Mesendoderm (in vitro differentiated cells): ENCODE results near the gene LCP1.

ENCODE experiments used
- DNase-seq: peaks from one replicate; pipeline ENCODE4 v3.0.0; 2013
- H2AK5ac ChIP-seq: 2 replicates; pipeline ENCODE4 v1.6.1; 2013; ENCODE audit warnings: low read length, inconsistent platforms
- H2BK120ac ChIP-seq: 2 replicates; pipeline ENCODE4 v1.6.1; 2013; ENCODE audit warnings: low read depth, mild to moderate bottlenecking, low read length, moderate library complexity, mixed read lengths
- H2BK15ac ChIP-seq: replicated peaks from 2 replicates; pipeline ENCODE4 v1.6.1; 2013; ENCODE audit warnings: low read depth, mild to moderate bottlenecking, moderate library complexity
- H2BK5ac ChIP-seq: 2 replicates; pipeline ENCODE4 v1.6.1; 2013; ENCODE audit warnings: low read length, inconsistent platforms
- H3K18ac ChIP-seq: 2 replicates; pipeline ENCODE4 v1.6.1; 2013; ENCODE audit warnings: mild to moderate bottlenecking, low read length, mixed read lengths
- H3K23ac ChIP-seq: one replicate; pipeline ENCODE4 v1.6.1; 2013; ENCODE audit warnings: low read length
- H3K27ac ChIP-seq: 2 replicates; pipeline ENCODE4 v1.5.1; 2013; ENCODE audit warnings: low read depth, mild to moderate bottlenecking, inconsistent platforms, low read length, moderate library complexity
- H3K27me3 ChIP-seq: 2 replicates; pipeline ENCODE4 v1.6.1; 2013; ENCODE audit warnings: low read length, control low read depth, mild to moderate bottlenecking, inconsistent platforms; ENCODE audit not compliant: insufficient read depth, poor library complexity
- H3K36me3 ChIP-seq: 2 replicates; pipeline ENCODE4 v1.6.1; 2013; ENCODE audit warnings: low read length, inconsistent platforms; ENCODE audit not compliant: control insufficient read depth, insufficient read depth
- H3K4ac ChIP-seq: one replicate; pipeline ENCODE4 v1.6.1; 2013; ENCODE audit warnings: low read depth, mild to moderate bottlenecking, low read length, moderate library complexity
- H3K4me1 ChIP-seq: 2 replicates; pipeline ENCODE4 v1.6.1; 2013; ENCODE audit warnings: low read depth, low read length, inconsistent platforms; ENCODE audit not compliant: control insufficient read depth
- H3K4me2 ChIP-seq: 2 replicates; pipeline ENCODE4 v1.6.1; 2013; ENCODE audit warnings: low read length
- H3K4me3 ChIP-seq: 2 replicates; pipeline ENCODE4 v1.5.1; 2013; ENCODE audit warnings: mild to moderate bottlenecking, low read length
- H3K56ac ChIP-seq: one replicate; pipeline ENCODE4 v1.6.1; 2013; ENCODE audit warnings: low read length
- H3K79me1 ChIP-seq: 2 replicates; pipeline ENCODE4 v1.6.1; 2013; ENCODE audit warnings: low read length, inconsistent platforms
- H3K79me2 ChIP-seq: 2 replicates; pipeline ENCODE4 v1.6.1; 2013; ENCODE audit warnings: mild to moderate bottlenecking, low read length; ENCODE audit not compliant: control insufficient read depth, insufficient read depth
- H3K9ac ChIP-seq: 2 replicates; pipeline ENCODE4 v1.6.1; 2013; ENCODE audit warnings: low read length, inconsistent platforms
- H4K5ac ChIP-seq: one replicate; pipeline ENCODE4 v1.6.1; 2013; ENCODE audit warnings: low read length
- H4K8ac ChIP-seq: one replicate; pipeline ENCODE4 v1.6.1; 2013; ENCODE audit warnings: low read depth, mild to moderate bottlenecking, control low read depth, low read length, moderate library complexity
- WGBS: extraction: QIAGEN DNeasy Blood & Tissue Kit; methylation state at CpG from one replicate; pipeline ENCODE4 v1.1.7; 2013; ENCODE audit warnings: low lambda C conversion rate, missing lambda C conversion rate; ENCODE audit not compliant: insufficient coverage; ENCODE audit errors: extremely low coverage; 5-methylcytosine and 5-hydroxymethylcytosine counted together

The LCP1 gene

GRCh38 chr13:46137627-46138317, 44.2 kb downstream of the LCP1 start:
- DNase-seq = no peak
- Histone ChIP-seq H3K9ac (no peak overlapping the region), H2BK120ac (no peak overlapping the region), H3K18ac (no peak overlapping the region), H3K4ac (no peak overlapping the region), H3K27ac (no peak overlapping the region), H3K79me2 (no peaks in the 10 kb centered on the region), H2AK5ac (no peak overlapping the region), H4K5ac (no peak overlapping the region), H3K4me1 (peaks cover 4% of the 10 kb centered on the region), H3K4me3 (no peak overlapping the region), H3K56ac (no peak overlapping the region), H3K27me3 (no peaks in the 10 kb centered on the region), H3K79me1 (no peaks in the 10 kb centered on the region), H3K36me3 (no peaks in the 10 kb centered on the region), H3K4me2 (no peak overlapping the region), H2BK15ac (no peak overlapping the region), H4K8ac (no peak overlapping the region), H3K23ac (no peak overlapping the region), H2BK5ac (no peak overlapping the region)
- no CpG with 5 or more reads among the region's 2 CpGs for WGBS

- H3K36me3 ChIP-seq = no peaks in the 10 kb centered on the region
- H3K18ac ChIP-seq = no peak overlapping the region
- no peak overlapping the region for H4K5ac ChIP-seq
- peaks cover 4% of the 10 kb centered on the region for H3K4me1 ChIP-seq
- no peak overlapping the region for H3K23ac ChIP-seq
- H3K79me2 ChIP-seq = no peaks in the 10 kb centered on the region
- H3K27ac ChIP-seq = no peak overlapping the region
- DNase-seq = no peak
- H2BK15ac ChIP-seq = no peak overlapping the region
- WGBS = no CpG with 5 or more reads among the region's 4 CpGs
- H2BK120ac ChIP-seq = no peak overlapping the region
- H2BK5ac ChIP-seq = no peak overlapping the region
- H3K56ac ChIP-seq = no peak overlapping the region
- H4K8ac ChIP-seq = no peak overlapping the region
- H3K79me1 ChIP-seq = no peaks in the 10 kb centered on the region
- no peak overlapping the region for H3K9ac ChIP-seq
- no peaks in the 10 kb centered on the region for H3K27me3 ChIP-seq
- no peak overlapping the region for H2AK5ac ChIP-seq
- H3K4ac ChIP-seq = no peak overlapping the region
- H3K4me3 ChIP-seq = no peak overlapping the region
- H3K4me2 ChIP-seq = no peak overlapping the region
Measured at GRCh38 chr13:46136688-46137087, 45.3 kb downstream of the LCP1 start.

DNA sequence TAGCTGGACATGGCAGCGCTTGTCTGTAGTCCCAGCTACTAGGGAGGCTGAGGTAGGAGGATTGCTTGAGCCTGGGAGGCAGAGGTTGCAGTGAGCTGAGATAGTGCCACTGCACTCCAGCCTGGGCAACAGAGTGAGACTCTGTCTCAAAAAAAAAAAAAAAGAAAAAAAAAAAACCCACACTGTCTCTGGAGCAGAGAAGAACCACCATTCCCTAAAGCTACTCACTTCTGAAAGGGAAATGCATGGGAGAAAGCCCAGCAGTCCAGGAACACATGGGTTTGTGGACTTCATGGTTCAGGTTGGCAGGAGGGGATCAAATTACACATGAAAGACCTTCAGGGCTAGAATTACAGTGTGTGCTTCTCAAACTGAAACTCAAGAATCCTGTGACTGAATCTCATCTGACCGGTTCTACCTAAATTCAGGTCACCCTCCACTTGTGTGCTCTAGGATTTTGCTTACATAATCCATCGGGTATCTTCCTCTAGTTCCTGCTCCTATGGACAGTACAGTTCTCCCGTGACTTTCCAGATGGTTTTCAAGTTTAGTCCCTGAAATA, 46.9 kb downstream of the LCP1 start:
- no peak overlapping the region for H3K4ac ChIP-seq
- no peak overlapping the region for H3K4me2 ChIP-seq
- H3K4me1 ChIP-seq = peaks cover 4% of the 10 kb centered on the region
- H2BK5ac ChIP-seq = no peak overlapping the region
- no peak overlapping the region for H3K9ac ChIP-seq
- no peak overlapping the region for H3K18ac ChIP-seq
- peak; percentile 77 for DNase-seq
- no peaks in the 10 kb centered on the region for H3K27me3 ChIP-seq
- WGBS = no CpG with 5 or more reads among the region's 4 CpGs
- no peak overlapping the region for H4K5ac ChIP-seq
- H3K36me3 ChIP-seq = no peaks in the 10 kb centered on the region
- peak overlapping the region; percentile 3 for H3K56ac ChIP-seq
- H3K79me2 ChIP-seq = no peaks in the 10 kb centered on the region
- H3K79me1 ChIP-seq = no peaks in the 10 kb centered on the region
- no peak overlapping the region for H2AK5ac ChIP-seq
- no peak overlapping the region for H2BK120ac ChIP-seq
- no peak overlapping the region for H3K23ac ChIP-seq
- no peak overlapping the region for H4K8ac ChIP-seq
- no peak overlapping the region for H2BK15ac ChIP-seq
- no peak overlapping the region for H3K27ac ChIP-seq
- no peak overlapping the region for H3K4me3 ChIP-seq

DNA sequence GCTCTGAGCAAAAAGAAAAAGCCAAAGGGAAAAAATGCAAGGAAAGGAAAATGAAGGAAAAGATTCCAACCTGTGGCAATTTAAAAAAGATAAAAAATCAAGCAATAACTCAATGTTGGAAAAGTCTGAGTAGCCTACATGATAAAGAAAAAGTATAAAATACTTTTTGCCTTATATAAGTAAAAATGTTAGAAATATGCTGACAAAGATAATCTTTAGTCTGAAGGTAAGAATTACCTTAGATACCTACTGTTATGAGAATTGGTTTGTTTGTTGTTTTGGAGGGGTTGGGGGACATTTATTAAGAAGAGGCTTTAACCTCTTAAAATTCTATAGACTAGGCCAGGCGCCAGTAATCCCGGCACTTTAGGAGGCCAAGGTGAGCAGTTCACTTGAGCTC, 47.5 kb downstream of the LCP1 start:
- H4K5ac ChIP-seq = no peak overlapping the region
- H3K4me1 ChIP-seq = peaks cover 4% of the 10 kb centered on the region
- H3K4me3 ChIP-seq = no peak overlapping the region
- no CpG with 5 or more reads among the region's 2 CpGs for WGBS
- no peak overlapping the region for H3K23ac ChIP-seq
- no peak overlapping the region for H2BK15ac ChIP-seq
- DNase-seq = no peak
- H4K8ac ChIP-seq = no peak overlapping the region
- no peak overlapping the region for H3K27ac ChIP-seq
- no peaks in the 10 kb centered on the region for H3K27me3 ChIP-seq
- no peak overlapping the region for H3K18ac ChIP-seq
- H3K56ac ChIP-seq = no peak overlapping the region
- H3K4me2 ChIP-seq = no peak overlapping the region
- no peak overlapping the region for H2BK120ac ChIP-seq
- no peak overlapping the region for H3K4ac ChIP-seq
- H2AK5ac ChIP-seq = no peak overlapping the region
- no peak overlapping the region for H2BK5ac ChIP-seq
- H3K9ac ChIP-seq = no peak overlapping the region
- H3K79me2 ChIP-seq = no peaks in the 10 kb centered on the region
- H3K36me3 ChIP-seq = no peaks in the 10 kb centered on the region
- no peaks in the 10 kb centered on the region for H3K79me1 ChIP-seq

DNA sequence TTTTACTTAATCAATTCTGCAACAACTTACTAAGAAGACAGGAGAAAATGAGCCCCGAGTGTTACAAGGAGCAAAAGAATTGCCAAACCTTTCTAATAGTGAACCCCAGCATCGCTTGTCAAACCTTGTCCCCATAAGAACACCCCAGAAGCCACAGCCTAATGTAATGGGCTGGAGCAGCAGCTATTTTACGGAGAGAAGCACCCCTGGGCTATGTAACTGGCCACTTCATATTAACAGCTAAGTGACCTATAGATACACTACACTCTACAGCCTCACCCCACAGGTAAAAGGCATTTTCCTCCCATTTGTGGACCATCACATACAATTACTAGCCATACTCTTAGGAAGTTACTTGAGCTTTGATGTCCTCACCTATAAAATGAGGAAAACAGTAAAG, 49.9 kb downstream of the LCP1 start:
- no peak overlapping the region for H3K4me2 ChIP-seq
- no peak overlapping the region for H4K8ac ChIP-seq
- no peak overlapping the region for H3K56ac ChIP-seq
- H3K4me3 ChIP-seq = no peak overlapping the region
- no CpG with 5 or more reads among the region's 3 CpGs for WGBS
- H4K5ac ChIP-seq = no peak overlapping the region
- H2BK120ac ChIP-seq = no peak overlapping the region
- no peak for DNase-seq
- H2BK15ac ChIP-seq = no peak overlapping the region
- no peak overlapping the region for H3K18ac ChIP-seq
- H3K9ac ChIP-seq = no peak overlapping the region
- H3K27me3 ChIP-seq = no peaks in the 10 kb centered on the region
- no peak overlapping the region for H2BK5ac ChIP-seq
- H3K4me1 ChIP-seq = peaks cover 4% of the 10 kb centered on the region
- H2AK5ac ChIP-seq = no peak overlapping the region
- H3K4ac ChIP-seq = no peak overlapping the region
- H3K27ac ChIP-seq = no peak overlapping the region
- no peaks in the 10 kb centered on the region for H3K79me2 ChIP-seq
- no peaks in the 10 kb centered on the region for H3K36me3 ChIP-seq
- H3K79me1 ChIP-seq = no peaks in the 10 kb centered on the region
- no peak overlapping the region for H3K23ac ChIP-seq

DNA sequence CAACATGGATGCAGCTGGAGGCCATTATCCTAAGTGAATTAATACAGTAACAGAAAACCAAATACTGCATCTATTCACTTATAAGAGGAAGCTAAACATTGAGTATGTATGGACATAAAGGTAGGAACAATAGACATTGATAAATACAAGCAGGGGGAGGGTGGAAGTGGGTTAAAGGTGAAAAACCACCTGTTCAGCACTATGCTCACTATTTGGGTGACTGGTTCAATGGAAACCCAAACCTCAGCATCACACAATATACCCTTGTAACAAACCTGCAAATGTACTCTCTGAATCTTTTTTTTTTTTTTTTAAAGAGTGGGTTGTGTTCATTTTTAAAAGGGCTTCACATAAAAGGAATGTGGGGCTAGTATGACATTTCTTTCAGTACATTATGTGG, 50.3 kb downstream of the LCP1 start:
- H2AK5ac ChIP-seq = no peak overlapping the region
- no peak overlapping the region for H3K23ac ChIP-seq
- peaks cover 4% of the 10 kb centered on the region for H3K4me1 ChIP-seq
- no peak for DNase-seq
- H3K4me3 ChIP-seq = no peak overlapping the region
- no peak overlapping the region for H3K4ac ChIP-seq
- no peaks in the 10 kb centered on the region for H3K27me3 ChIP-seq
- no peak overlapping the region for H2BK5ac ChIP-seq
- no peak overlapping the region for H2BK15ac ChIP-seq
- H3K36me3 ChIP-seq = no peaks in the 10 kb centered on the region
- H2BK120ac ChIP-seq = no peak overlapping the region
- H3K4me2 ChIP-seq = no peak overlapping the region
- H4K5ac ChIP-seq = no peak overlapping the region
- no peak overlapping the region for H3K18ac ChIP-seq
- no peak overlapping the region for H3K56ac ChIP-seq
- H3K27ac ChIP-seq = no peak overlapping the region
- no peaks in the 10 kb centered on the region for H3K79me1 ChIP-seq
- H4K8ac ChIP-seq = no peak overlapping the region
- H3K9ac ChIP-seq = no peak overlapping the region
- H3K79me2 ChIP-seq = no peaks in the 10 kb centered on the region
